GM12892 (cell line): ENCODE results near the gene RGS7.
"Not testable (repeated sequence)": the region's sequence is repeated elsewhere in the genome, so short reads cannot be mapped to it uniquely, and the experiment has no call there.

Source experiments
- POLR2A ChIP-seq: IDR thresholded peaks from 2 replicates; pipeline ENCODE4 v1.6.1; 2011; ENCODE audit warnings: low read depth, low read length, control low read depth
- POLR2AphosphoS5 ChIP-seq: IDR thresholded peaks from 2 replicates; pipeline ENCODE4 v1.6.1; 2011; ENCODE audit warnings: low read depth, low read length, control low read depth
- TAF1 ChIP-seq: IDR thresholded peaks from 2 replicates; pipeline ENCODE4 v1.6.1; 2011; ENCODE audit warnings: low read depth, mild to moderate bottlenecking, control low read depth, low read length, borderline replicate concordance

GRCh38 chr1:241220913-241221312 is 136.1 kb downstream of the RGS7 start:
- TF ChIP-seq POLR2A, TAF1, POLR2AphosphoS5: not testable (repeated sequence)
